Hypothalamus (tissue), 51 donors: Measurements from ENCODE around the gene BST2.

ENCODE experiments used
- DNase-seq, 51 donors: peaks; one replicate each; lab custom pipeline; 2025; lab: John Stamatoyannopoulos, UW

Gene BST2

GRCh38 chr19:17420475-17420924, 15.1 kb upstream of the BST2 start:
- DNase-seq = peak in 8 of 51 donors; percentile 5 to 27 (median 21)

- peak; percentile 66 to 99 (median 96) for DNase-seq
Observed at GRCh38 chr19:17419621-17420474, 14.4 kb upstream of the BST2 start, which contains the start of gene MVB12A. Gene MVB12A (plus strand): TSS chr19:17420047. CDS start chr19:17420136, 89 bp downstream.

GRCh38 chr19:17419154-17419620, 13.8 kb upstream of the BST2 start:
- DNase-seq = no peak

GRCh38 chr19:17418710-17419109, 13.3 kb upstream of the BST2 start:
- no peak for DNase-seq

- no peak for DNase-seq
Observed at GRCh38 chr19:17415121-17415520, 9.7 kb upstream of the BST2 start.

- no peak for DNase-seq
Observed at GRCh38 chr19:17414097-17414496, 8.7 kb upstream of the BST2 start.

- no peak for DNase-seq
Observed at GRCh38 chr19:17411801-17412200, 6.4 kb upstream of the BST2 start.

GRCh38 chr19:17409990-17410389, 4.6 kb upstream of the BST2 start:
- DNase-seq = no peak

GRCh38 chr19:17406887-17407196, 1.4 kb upstream of the BST2 start:
- no peak for DNase-seq

GRCh38 chr19:17406046-17406886, 836 bp upstream of the BST2 start:
- DNase-seq = peak in 4 of 51 donors; percentile 9 to 32 (median 11)

- DNase-seq = no peak
Observed at GRCh38 chr19:17404621-17405249, 695 bp downstream of the BST2 start.

GRCh38 chr19:17404015-17404414, 1.4 kb downstream of the BST2 start:
- no peak for DNase-seq

GRCh38 chr19:17402982-17403855, 2.2 kb downstream of the BST2 start:
- peak in 1 of 51 donors; percentile 6 for DNase-seq

GRCh38 chr19:17401628-17402027, 3.8 kb downstream of the BST2 start:
- DNase-seq = no peak

- no peak for DNase-seq
Observed at GRCh38 chr19:17398902-17399527, 6.4 kb downstream of the BST2 start.

GRCh38 chr19:17394891-17395415, 10.5 kb downstream of the BST2 start:
- peak in 3 of 51 donors; percentile 3 to 26 (median 6) for DNase-seq

GRCh38 chr19:17393914-17394313, 11.5 kb downstream of the BST2 start, which contains the start of gene CCDC194:
Gene CCDC194 (minus strand): TSS chr19:17394196. CDS start chr19:17394158, 38 bp downstream.
- no peak for DNase-seq

GRCh38 chr19:17393002-17393401, 12.4 kb downstream of the BST2 start:
- no peak for DNase-seq
